Effector CD4-positive, alpha-beta T cell (primary cell): ENCODE results near the gene C2orf68.
A peak's percentile ranks its signal among the peaks of the same experiment; 100 is the strongest.
"Not testable (repeated sequence)": the region's sequence is repeated elsewhere in the genome, so short reads cannot be mapped to it uniquely, and the experiment has no call there.

Source experiments
- DNase-seq: peaks from one replicate; pipeline ENCODE4 v3.0.0-alpha.2; 2020
- total RNA-seq: gene quantifications from one replicate; lab custom pipeline; 2026; lab: John Stamatoyannopoulos, UW

The C2orf68 gene
- total RNA-seq: 47.8 reads per million, percentile 67 among the genes with 10 or more reads in this experiment

DNA sequence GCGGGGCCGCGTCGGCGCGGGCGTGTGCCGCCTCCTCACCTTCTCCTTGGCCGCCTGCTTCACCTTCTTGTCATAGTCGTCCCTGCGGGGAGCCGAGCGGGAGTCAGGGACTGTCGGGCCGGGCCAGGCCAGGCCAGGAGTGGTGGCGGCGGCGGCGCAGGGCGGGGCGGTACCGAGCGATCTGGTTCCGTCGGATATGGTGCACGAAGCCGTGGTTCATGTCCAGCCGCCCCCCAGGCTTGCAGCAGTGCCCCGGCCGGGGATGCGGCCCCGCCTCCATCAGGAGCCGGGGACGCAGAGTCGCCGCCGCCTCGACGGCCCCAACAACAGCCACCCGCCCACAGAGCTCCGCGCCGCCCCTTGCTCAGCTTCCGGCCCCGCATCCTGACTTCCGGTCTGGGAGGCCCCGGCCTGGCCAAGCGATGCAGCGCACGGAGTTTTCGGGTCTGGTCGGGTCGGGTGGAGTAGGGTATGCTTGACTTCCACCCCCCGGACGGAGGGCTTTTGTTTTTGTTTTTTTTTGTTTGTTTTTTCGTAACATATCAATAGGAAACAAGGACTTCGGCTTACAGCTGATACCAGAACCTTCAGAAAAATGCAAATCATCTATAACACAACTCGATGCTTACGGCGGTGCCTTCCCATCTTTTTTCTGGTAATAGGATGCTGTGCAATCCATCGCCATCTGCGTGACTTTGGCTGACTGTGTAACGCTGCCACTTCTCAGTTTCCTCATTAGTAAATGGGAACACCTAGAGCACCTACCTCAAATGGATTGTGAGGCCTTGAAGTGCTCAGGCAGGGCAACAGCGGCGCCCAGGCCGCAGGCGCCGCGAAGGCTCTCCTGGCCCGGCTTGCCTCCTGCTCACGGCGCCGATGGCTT is at the start of gene C2orf68:
TSS of gene C2orf68 (minus strand) at position 362 of the 883 bp plus-strand sequence. CDS start at position 280, 82 bp downstream.
- peak; percentile 77 for DNase-seq

DNA sequence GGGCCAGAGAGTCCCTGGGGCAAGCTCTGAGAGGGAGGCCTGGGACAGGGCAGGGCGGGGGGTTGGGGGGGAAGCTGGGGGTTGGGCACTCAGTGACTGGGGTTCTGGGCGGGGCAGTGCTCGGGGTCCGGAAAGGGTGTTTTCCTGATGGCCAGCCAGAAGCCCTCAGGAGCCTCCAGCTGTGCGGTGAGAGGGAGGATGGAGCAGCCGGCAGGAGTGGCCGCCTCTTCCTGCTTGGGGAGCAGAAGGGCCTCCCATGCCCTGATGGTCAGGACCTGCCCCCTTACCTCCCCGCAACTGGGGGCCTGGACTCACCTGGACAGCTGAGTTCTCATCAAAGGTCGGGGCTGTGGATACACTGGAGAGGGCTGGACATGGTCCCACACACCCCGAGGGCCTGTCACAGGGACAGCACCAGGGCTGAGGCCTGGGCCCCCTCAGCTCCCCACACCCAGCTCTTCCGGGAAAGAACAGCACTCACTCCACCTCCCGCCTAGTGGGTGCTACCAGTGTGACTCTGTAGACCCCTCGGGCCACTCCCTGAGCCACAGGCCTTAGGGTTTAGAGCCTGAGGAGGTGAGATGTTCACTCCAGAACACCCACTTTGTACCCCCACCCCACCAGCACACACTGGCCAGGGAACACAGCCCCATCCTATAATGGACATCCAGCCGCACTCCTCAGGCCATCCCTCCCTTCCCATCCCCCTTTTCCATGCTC is 49.4 kb upstream of the C2orf68 start:
- DNase-seq: no peak

DNA sequence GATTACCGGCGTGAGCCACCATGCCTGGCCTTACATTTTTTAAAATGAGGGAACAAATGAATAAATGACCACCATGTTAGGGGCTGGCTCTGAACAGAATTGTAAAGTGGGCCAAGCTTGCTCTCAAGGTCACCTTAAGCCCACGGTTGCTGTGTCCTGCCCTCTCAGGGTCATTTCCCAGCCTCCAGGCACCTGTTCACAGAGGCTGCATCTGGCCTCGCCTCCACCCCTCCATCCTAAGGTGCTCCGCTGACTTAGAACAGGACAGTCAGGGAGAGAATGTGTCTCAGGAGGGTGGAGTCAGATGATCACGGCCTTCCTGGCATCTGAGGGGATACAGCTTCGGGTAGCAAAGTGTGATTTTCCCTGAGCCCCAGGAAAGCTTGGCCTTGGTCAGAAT is 48.9 kb upstream of the C2orf68 start:
- DNase-seq: no peak

GRCh38 chr2:85660301-85660700 is 48.4 kb upstream of the C2orf68 start:
- DNase-seq: not testable (repeated sequence)

GRCh38 chr2:85659324-85659981 is 47.6 kb upstream of the C2orf68 start:
- DNase-seq: no peak

DNA sequence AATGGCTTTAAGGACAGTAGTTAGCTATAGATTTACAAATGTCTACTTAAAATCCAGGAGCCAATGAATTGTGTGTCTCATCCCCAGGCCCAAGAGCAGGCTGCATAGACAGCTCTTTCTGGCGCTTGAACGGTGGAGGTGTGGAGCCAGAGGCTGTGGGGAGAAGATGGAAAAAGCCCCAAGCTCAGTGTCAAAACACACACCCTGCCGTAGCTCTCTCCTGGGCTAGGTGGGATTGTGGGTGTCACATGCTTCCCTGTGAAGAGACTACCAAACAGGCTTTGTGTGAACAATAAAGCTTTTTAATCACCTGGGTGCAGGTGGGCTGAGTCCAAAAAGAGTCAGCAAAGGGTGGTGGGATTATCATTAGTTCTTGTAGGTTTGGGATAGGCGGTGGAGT is 45.5 kb upstream of the C2orf68 start:
- not testable (repeated sequence) for DNase-seq

- DNase-seq: no peak
Observed at GRCh38 chr2:85656468-85656867, 44.6 kb upstream of the C2orf68 start.

DNA sequence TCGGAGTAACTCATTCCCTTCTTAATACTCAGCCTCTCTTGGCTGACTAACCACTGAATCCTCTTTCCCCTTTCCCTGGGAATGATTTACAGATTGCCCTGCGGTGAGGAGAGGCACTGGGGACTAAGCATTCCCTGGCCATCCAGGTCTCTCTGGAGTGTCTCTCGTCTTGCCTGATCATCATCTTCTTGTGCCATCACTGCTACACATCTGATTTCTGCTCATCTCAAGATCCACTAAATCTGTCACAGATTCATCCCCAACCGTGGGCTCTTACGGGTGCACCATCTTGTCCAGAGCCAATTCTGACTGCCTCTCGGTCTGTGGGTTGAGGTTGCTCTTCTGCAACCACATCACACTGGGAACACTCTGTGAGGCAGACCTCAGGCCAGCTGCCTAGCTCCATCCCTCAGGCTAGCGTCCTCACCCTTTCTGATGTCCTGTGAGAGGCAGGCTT is 44.1 kb upstream of the C2orf68 start:
- DNase-seq: no peak

GRCh38 chr2:85653996-85654395 is 42.1 kb upstream of the C2orf68 start:
- no peak for DNase-seq

DNA sequence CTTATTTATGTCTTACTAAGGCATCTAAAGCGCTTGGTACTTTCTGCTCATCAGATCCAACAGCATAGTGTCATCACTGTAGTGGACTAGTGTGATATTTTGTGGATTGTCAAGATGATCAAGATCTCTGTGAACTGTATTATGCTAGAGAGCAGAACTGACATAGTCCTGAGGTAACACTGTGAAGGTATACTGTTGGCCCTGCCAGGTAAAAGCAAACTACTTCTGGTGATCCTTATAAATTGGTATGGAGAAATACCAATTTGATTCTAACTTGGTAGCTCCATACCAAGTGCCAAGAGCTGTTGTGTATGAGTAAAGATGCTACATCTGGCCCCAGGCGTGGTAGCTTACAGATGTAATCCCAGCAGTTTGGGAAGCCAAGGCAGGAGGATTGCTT is 40.2 kb upstream of the C2orf68 start:
- DNase-seq: no peak

DNA sequence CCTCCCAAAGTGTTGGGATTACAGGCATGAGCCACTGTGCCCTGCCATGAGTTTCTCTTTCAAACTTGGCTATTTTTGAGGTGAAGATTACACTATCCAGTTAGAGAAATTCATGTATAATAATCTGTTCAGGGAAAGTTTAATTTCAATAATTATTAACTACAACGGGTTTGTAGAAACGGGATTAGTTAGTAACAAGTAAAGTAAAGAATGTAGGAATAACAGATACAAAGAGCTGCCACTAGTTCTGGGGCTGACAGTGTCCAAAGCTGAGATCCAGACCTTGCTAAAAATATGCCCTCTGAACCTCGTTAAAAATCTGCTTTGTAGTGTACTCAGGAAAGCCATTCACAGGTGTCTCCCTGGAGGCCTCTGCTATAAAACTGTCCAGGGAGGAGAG is 39.2 kb upstream of the C2orf68 start:
- DNase-seq: no peak

DNA sequence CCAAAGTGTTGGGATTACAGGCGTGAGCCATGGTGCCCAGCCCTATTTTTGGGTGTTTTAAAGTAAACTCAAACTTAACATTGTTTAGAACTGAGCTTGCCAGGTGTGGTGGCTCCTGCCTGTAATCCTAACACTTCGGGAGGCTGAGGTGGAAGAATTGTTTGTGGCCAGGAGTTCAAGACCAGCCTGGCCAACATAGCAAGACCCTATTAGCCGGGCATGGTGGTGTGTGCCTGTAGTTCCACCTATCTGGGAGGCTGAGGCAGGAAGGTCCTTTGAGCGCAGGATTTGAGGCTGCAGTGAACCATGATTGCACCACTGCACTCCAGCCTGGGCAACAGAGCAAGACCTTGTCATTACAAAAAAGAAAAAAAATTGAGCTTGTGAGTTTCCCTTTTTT is 38.6 kb upstream of the C2orf68 start:
- DNase-seq: no peak

DNA sequence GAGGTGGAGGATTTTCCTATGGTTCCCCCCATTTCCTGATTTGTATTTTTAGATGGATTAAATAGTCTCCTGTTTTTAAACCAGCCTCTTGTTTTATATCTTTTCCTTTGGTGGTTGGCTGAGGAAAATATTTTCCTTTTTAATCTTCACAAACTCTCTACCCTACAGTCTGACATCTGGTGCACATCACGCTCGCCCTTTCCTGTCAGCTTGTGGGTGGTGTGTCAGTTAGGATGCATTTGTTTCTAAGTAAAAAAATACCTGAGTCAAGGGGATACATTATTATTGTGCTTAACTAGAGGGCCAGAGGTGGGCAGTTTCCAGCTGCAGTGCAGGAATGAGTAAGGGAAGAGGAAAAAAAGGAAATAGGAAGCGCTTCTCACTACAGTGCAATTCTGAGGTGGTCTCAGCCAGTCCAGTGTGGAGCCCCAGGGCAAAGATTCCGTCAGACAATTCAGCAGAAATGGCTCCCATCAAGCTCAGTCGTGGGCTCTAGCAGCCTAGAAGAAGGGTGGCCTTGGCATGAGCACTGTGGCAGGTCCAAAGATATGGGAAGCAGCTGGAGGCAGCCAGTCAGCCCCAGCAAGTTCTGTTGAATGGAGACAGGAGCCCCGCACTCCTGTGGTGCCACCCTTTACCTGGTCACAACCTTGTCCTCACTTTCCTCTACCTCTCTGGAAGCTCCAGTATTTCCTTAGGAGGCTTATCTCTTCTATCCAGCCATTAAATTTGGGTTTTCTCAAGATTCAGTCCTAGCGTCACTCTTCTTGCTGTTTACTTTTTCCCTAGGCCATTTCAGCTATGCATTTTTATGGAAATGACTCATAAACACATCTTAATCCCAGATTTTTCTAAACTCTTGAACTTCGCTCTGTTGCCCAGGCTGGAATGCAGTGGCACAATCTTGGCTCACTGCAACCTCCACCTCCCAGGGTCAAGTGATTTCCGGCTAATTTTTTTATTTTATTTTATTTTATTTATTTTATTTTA is 37.6 kb upstream of the C2orf68 start:
- DNase-seq: no peak

GRCh38 chr2:85648619-85649018 is 36.8 kb upstream of the C2orf68 start:
- no peak for DNase-seq

DNA sequence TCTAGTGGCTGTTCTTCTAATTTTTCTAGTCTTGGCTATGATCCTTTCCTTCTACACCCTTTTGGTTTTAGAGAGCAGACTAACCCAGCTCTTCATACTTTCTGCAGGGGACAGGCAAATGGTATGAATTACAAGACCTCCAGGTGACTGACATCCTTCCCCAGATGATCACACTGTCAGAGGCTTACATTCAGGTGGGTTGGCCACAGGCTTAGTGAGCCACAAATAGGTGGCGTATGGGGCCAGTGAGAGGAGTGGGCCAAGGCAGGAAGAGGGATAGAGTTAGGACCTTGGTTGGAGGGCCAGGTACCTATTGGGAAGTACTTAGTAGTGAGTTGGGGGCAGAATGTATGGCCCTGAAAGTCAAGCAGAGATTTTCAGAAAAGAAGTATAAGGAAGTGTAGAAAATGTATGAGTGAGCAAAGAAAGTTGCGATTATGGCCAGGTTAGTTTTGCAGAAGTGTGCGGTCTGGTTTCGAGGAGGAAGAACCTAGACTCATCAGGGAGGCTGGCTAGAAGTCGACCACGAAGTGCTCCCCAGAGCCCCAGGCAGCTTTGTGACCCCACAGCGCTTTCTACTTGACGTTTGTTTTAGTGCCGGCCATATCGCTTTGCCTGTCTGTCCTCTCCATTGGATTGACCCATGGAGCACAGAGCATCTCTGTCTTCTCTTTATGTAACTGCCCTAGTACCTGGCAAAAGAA is 36.1 kb upstream of the C2orf68 start:
- no peak for DNase-seq

DNA sequence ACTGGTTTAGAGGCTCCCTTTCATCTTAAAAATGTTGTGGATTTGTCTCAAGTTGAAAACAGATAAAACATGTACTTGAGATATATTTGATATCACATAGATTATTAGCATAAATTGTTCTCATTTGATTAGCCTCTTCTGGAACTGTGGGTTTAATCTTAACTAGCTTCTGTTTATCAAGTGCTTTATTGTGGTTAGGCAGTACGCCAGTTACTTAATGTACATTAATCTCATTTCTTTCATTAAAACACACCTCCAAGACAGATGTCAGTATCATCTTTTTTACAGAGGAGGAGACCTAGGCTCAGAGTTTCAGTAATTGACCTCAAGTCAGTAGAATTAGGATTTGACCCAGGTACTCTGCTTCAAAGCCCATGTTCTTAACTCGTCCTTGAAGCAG is 34.3 kb upstream of the C2orf68 start:
- DNase-seq: no peak

GRCh38 chr2:85644909-85645308 is 33.0 kb upstream of the C2orf68 start:
- no peak for DNase-seq

GRCh38 chr2:85642725-85643124 is 30.9 kb upstream of the C2orf68 start:
- no peak for DNase-seq

DNA sequence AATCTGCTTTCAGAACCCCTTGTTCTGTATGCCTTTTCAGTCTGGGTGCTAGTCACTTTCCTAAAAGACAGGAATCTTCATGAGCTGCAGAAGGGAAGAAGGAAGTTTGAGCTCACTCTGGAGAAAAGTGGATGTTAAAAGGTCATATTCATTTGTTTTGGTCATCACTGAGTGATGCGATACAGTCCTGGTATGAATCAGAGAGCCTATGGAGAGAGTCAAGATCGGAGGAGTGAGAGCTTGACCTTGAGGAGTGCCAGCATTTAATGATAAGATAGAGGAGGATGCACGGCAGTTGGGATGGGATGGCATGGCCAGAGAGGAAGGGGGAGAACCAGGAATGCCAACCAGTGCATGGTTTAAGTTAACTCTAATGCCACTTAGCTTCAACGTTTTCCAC is 23.8 kb upstream of the C2orf68 start:
- DNase-seq: no peak

GRCh38 chr2:85635011-85635410 is 23.1 kb upstream of the C2orf68 start:
- no peak for DNase-seq

GRCh38 chr2:85631316-85631715 is 19.4 kb upstream of the C2orf68 start:
- DNase-seq: no peak
